Activated T-cell treated with anti-CD3 and anti-CD28 coated beads, Interleukin-2, amount 50 U/mL, for 4 hours (primary cell): ENCODE results near the gene MBP. TPM values are rescaled to one million over a fixed set of nuclear protein-coding genes. Genes with fewer than 3 reads are reported as not detected.
A peak's percentile ranks its signal among the peaks of the same experiment; 100 is the strongest.
"Not testable (repeated sequence)": the region's sequence is repeated elsewhere in the genome, so short reads cannot be mapped to it uniquely, and the experiment has no call there.

Source experiments
- ATAC-seq, 2 donors: fragments of 200-7000 bp; cut with Tn5 transposase; one replicate each; pipeline ENCODE4 v1.10.0; 2021
- DNase-seq: peaks from one replicate; pipeline ENCODE4 v3.0.0-alpha.2; 2020
- H3K27me3 Mint-ChIP-seq: one replicate; pipeline ENCODE4 v1.8.0; 2021; ENCODE audit warnings: low read depth, mixed read lengths
- H3K36me3 Mint-ChIP-seq: one replicate; pipeline ENCODE4 v1.8.0; 2022; ENCODE audit warnings: mixed read lengths; ENCODE audit not compliant: insufficient read depth
- H3K4me1 Mint-ChIP-seq: one replicate; pipeline ENCODE4 v1.8.0; 2021; ENCODE audit warnings: low read depth, mixed read lengths
- H3K4me3 Mint-ChIP-seq: one replicate; pipeline ENCODE4 v1.8.0; 2021; ENCODE audit warnings: mild to moderate bottlenecking, moderate library complexity, mixed read lengths
- H3K9me3 Mint-ChIP-seq: one replicate; pipeline ENCODE4 v1.8.0; 2021; ENCODE audit warnings: mixed read lengths
- total RNA-seq, 3 donors: library from RNA; stranded (reverse); gene quantifications; one replicate each; pipeline ENCODE4 v1.2.1, GENCODE V29; 2021

Gene MBP
- total RNA-seq, 3 donors from 2014 or later: 28.1 to 32.9 (median 32.3) TPM

DNA sequence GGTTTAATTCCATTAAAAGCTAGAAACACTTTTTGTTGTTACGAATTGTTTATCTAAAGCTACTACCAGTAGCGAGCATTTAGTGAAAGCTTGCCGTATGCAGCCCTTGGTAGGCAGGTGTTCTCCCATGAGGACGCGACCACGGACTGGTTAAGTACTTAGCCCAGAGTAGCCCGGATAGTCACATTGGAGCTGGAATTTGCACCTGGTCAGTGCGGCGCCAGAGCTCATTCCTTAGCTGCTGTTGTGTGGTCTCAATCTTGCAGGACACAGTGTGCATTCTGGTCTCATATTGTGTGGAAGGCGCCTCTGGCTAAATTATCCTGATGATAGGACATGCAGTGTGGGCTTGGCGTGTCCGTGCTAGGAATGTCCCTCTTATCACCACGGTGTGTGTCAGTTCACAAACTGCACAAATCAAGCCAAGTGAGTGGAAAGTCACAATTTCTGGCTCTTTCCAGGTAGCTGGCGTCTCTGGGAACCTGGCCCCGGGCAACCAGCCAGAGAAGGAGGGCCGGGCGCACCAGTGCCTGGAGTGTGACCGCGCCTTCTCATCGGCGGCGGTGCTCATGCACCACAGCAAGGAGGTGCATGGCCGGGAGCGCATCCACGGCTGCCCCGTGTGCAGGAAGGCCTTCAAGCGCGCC lies 176.9 kb downstream of the MBP start:
- peaks cover 40% of the 10 kb centered on the region for H3K36me3 Mint-ChIP-seq
- peaks cover 12% of the 10 kb centered on the region for H3K4me1 Mint-ChIP-seq
- H3K9me3 Mint-ChIP-seq: no peaks in the 10 kb centered on the region
- ATAC-seq (no peak), DNase-seq (no peak)
- no peak overlapping the region for H3K4me3 Mint-ChIP-seq
- no peaks in the 10 kb centered on the region for H3K27me3 Mint-ChIP-seq

DNA sequence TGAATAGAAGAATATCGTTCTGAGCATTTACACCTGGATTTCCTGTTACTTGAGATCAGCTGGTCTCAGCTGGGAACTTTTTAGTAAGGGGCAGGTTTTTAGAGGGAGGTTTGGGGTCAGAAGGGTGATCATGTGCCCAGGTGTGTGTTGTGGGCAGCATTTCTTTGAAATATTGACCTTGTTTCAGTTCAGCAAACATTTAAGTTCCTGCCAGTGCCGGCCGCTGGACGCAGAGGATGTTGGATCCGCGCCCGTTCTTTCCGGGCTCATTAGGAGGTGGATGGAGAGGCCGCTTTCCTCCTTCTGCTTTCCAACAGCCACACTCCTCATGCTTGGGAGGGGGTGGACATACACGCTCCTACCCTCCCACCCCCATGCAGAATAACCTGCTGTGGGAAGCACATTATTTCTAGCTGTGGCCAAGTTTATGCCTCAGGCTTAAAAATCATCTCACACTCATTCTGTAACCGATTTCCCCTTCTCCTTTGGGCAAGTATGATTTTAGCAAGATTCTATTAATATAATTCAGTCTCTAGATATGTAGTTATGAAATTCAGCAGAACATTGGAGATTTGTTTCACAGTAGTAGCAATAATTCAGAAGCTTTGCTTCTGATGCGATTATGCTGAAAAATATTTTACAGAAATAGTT lies 178.9 kb downstream of the MBP start:
- peaks cover 19% of the 10 kb centered on the region for H3K4me1 Mint-ChIP-seq
- H3K27me3 Mint-ChIP-seq: no peaks in the 10 kb centered on the region
- no peak overlapping the region for H3K4me3 Mint-ChIP-seq
- DNase-seq: no peak
- H3K36me3 Mint-ChIP-seq: peaks cover 28% of the 10 kb centered on the region
- ATAC-seq: no peak
- no peaks in the 10 kb centered on the region for H3K9me3 Mint-ChIP-seq

DNA sequence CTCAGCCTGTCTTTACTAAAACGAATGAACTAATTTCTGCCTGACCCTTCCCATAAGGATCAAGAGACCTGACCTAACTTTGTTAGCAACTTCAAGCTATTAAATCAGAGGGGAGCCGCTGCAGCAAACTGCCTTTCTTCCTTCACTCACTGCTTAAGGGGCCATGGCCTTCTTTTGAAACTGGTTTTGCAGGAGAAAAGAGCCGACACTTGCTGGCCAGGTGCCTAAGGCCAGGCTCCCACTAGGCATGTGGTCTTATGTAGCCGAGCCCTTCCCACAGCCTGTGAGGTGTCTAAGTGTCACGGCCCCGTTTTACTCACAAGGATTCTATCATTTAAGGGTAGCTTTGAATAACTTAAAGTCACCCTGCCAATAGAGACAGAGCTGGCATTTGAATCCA lies 179.4 kb downstream of the MBP start:
- no peaks in the 10 kb centered on the region for H3K27me3 Mint-ChIP-seq
- H3K4me1 Mint-ChIP-seq: peaks cover 25% of the 10 kb centered on the region
- ATAC-seq (no peak), DNase-seq (no peak)
- H3K36me3 Mint-ChIP-seq: peaks cover 33% of the 10 kb centered on the region
- H3K9me3 Mint-ChIP-seq: no peaks in the 10 kb centered on the region
- H3K4me3 Mint-ChIP-seq: no peak overlapping the region

DNA sequence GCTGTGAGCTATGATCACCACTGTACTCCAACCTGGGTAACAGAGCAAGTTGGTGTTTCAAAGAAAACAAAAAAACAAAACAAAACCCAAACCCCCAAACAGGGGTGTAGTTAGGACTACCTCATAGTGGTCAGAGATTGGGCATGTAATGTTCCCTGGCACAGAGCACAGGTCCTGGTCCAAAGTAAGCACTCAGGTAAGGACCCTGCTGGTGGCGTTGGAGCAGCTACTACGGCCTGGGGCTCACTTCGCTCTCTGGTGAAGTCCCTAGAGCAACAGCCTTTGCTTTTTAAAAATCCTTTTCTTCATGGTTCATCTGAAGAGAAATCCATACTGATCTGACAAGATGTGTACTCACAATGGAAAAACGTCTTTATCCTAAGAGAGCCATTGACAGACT lies 179.8 kb downstream of the MBP start:
- no peaks in the 10 kb centered on the region for H3K27me3 Mint-ChIP-seq
- peaks cover 34% of the 10 kb centered on the region for H3K36me3 Mint-ChIP-seq
- H3K4me1 Mint-ChIP-seq: peaks cover 29% of the 10 kb centered on the region
- ATAC-seq: no peak
- H3K4me3 Mint-ChIP-seq: no peak overlapping the region
- H3K9me3 Mint-ChIP-seq: no peaks in the 10 kb centered on the region
- DNase-seq: no peak

DNA sequence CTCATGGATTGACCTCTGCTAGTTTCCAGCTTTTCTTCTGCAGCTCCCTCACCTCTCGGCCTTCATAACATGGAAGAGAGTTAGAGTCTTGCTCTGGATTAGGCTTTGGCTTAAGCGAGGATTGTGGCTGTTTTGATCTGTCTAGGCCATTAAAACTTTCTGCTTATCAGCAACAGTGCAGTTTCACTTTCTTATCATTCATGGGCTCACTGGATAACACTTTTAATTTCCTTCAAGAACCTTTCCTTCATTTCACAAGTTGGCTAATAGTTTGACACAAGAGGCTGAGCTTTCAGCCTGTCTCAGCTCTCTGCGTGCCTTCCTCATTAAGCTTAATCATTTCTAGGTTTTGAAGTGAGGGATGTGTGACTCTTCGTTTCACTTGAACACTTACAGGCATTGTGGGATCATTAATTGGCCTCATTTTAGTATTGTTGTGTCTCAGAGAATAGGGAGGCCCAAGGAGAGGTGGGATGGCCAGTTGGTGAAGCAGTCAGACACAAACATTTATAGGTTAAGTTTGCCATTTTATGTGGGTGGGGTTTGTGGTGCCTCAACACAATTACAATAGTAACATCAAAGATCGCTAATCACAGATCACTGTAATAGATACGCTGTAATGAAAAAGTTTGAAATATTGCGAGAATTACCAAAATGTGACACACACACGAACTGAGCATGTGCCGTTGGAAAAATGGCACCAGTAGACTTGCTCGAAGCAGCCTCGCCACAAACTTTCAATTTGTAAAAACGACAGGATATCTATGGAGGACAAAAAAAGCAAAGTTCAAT lies 180.9 kb downstream of the MBP start:
- H3K9me3 Mint-ChIP-seq: no peaks in the 10 kb centered on the region
- peaks cover 35% of the 10 kb centered on the region for H3K36me3 Mint-ChIP-seq
- H3K27me3 Mint-ChIP-seq: no peaks in the 10 kb centered on the region
- ATAC-seq (peak in 1 of 2 donors; percentile 63), DNase-seq (no peak)
- peaks cover 33% of the 10 kb centered on the region for H3K4me1 Mint-ChIP-seq
- H3K4me3 Mint-ChIP-seq: no peak overlapping the region

DNA sequence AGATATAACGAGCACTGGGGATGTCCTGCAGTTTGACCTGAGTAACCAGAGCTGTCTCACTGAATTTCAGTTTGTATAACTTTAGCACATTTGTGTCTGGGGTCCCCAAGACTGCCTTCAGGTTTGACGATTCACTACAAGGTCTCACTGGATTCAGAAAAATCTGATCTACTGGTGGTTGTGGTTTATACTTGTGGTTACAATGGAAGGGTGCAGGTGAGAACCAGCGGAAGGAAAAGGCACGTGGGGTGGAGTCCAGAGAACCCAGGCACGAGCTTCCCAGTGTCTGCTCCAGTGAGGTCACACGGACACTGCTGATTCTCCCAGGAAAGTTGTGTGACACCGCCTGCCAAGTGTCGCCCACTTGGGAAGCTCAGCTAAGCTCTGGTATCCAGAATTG lies 184.2 kb downstream of the MBP start:
- peaks cover 53% of the 10 kb centered on the region for H3K36me3 Mint-ChIP-seq
- peaks cover 5% of the 10 kb centered on the region for H3K9me3 Mint-ChIP-seq
- no peak for ATAC-seq
- no peaks in the 10 kb centered on the region for H3K27me3 Mint-ChIP-seq
- H3K4me1 Mint-ChIP-seq: peaks cover 34% of the 10 kb centered on the region
- no peak overlapping the region for H3K4me3 Mint-ChIP-seq
- DNase-seq: no peak

DNA sequence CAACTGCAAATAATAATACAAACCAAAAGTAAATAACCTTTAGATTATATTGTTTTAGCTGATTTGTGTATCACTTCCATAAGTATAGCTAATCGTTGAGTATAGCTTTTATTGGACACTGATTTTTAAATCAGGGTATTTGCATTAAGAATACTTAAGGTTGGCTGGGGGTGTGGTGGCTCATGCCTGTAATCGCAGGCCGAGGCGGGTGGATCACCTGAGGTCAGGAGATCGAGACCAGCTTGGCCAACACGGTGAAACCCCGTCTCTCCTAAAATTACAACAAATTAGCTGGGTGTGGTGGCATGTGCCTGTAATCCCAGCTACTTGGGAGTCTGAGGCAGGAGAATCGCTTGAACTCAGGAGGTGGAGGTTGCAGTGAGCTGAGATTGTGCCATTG lies 188.2 kb downstream of the MBP start:
- not testable (repeated sequence) for H3K27me3 Mint-ChIP-seq, H3K4me3 Mint-ChIP-seq, DNase-seq, ATAC-seq, H3K9me3 Mint-ChIP-seq
- H3K36me3 Mint-ChIP-seq: peaks cover 41% of the 10 kb centered on the region
- peaks cover 21% of the 10 kb centered on the region for H3K4me1 Mint-ChIP-seq

DNA sequence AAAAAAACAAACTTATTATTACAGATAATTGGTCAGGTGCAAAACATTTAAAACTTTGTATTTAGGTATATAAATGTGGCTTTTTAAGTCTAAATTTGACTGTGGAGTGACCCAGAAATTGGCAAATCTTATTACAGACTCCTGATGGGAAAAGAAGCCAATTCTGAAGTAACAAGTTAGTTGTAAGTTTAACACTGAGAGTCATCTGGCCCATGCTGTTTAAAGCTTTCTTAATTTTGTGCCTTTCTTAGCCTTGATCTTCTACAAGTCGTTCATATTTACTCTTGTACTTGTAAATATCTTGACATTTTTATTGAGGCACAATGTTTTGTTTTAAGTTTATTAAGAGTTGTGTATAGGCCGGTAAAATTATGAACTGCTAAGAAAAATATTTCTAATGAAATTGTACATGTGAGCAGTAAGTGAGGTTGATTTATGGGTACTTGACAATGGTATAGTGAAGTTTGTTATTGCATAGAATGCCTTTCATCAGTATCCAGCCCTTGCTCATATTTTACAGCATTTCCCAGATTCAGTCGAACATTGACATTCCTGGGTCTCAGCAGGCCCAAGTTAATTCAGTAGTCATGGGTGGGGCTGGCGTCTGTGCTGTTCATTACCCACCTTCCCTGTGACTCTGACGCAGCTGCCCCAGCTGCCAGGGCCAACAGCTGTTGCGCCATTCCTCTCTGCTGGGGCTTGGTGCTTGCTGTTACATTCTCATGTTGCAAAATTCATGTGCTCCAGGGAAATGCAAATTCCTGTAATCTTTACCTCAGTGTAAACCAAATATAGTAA lies 188.8 kb downstream of the MBP start:
- Mint-ChIP-seq H3K4me1 (peaks cover 19% of the 10 kb centered on the region), H3K36me3 (peaks cover 41% of the 10 kb centered on the region), H3K27me3 (no peaks in the 10 kb centered on the region), H3K4me3 (no peak overlapping the region), H3K9me3 (peaks cover 5% of the 10 kb centered on the region)
- no peak for ATAC-seq
- DNase-seq: no peak

DNA sequence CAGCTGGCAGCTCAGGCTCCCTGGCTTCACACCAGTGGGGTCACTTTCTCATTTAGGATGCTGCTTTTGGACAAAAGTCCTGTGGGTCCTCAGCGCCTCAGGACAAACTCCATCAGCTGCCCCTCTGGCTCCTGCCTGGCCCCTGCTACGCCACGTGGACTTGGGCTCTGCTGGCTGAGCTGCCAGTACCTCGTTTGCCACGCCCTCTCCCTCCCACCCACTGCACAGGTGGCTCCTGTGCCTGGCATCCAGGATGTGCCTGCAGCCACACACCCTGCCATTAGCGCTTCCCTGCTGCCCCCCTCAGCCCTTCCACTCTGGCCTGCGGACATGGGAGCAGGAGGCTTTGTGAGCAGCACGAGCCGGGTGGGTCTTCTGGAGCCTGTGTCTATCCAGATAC lies 191.3 kb downstream of the MBP start:
- H3K4me1 Mint-ChIP-seq: peaks cover 1% of the 10 kb centered on the region
- peaks cover 37% of the 10 kb centered on the region for H3K36me3 Mint-ChIP-seq
- DNase-seq (no peak), ATAC-seq (no peak)
- no peaks in the 10 kb centered on the region for H3K27me3 Mint-ChIP-seq
- peaks cover 5% of the 10 kb centered on the region for H3K9me3 Mint-ChIP-seq
- no peak overlapping the region for H3K4me3 Mint-ChIP-seq

DNA sequence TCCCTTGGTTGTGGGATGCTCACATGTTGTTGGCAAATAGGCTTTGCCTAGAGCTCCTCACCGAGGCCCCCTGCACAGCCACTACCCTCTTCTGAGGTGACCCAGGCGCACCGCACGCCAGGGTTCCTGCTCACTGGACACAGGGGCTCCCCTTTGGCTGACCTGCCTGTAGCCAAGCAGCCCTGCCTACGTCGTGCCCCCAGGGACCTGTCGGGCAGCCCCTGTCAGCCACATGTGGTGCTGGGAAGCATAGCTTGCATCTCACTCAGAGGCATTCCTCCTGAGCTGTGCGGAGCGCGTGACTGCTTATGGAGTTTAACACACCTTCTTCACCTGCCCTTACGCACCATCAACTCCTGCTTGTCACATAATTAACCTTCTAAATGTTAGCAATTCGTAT lies 194.0 kb downstream of the MBP start:
- H3K4me1 Mint-ChIP-seq: no peaks in the 10 kb centered on the region

DNA sequence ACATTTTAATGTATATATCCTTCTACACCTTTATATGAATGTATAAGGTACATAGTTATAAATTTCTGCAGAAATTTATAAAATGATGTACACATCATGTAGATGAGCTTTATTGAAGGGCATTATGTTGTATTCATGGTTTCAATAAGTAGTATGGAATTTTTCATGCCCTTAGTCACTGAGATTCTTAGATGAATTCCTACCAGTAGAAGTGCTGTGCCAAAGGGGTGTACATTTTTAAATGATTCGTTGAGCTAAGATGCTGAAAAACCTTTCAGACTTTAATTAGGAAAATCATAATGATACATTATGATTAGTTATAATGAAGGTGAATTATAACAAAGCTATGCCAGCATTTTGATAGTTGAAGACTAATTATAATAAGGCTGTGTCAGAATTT lies 195.0 kb downstream of the MBP start:
- no peaks in the 10 kb centered on the region for H3K4me1 Mint-ChIP-seq
- no peak for ATAC-seq
- H3K4me3 Mint-ChIP-seq: no peak overlapping the region
- DNase-seq: no peak
- peaks cover 40% of the 10 kb centered on the region for H3K36me3 Mint-ChIP-seq
- no peaks in the 10 kb centered on the region for H3K27me3 Mint-ChIP-seq
- H3K9me3 Mint-ChIP-seq: no peaks in the 10 kb centered on the region

More for the DNA sequence above, 194.0 kb downstream of the MBP start:
- H3K27me3 Mint-ChIP-seq: no peaks in the 10 kb centered on the region
- H3K36me3 Mint-ChIP-seq: peaks cover 38% of the 10 kb centered on the region
- no peaks in the 10 kb centered on the region for H3K9me3 Mint-ChIP-seq
- DNase-seq (no peak), ATAC-seq (no peak)
- H3K4me3 Mint-ChIP-seq: no peak overlapping the region

DNA sequence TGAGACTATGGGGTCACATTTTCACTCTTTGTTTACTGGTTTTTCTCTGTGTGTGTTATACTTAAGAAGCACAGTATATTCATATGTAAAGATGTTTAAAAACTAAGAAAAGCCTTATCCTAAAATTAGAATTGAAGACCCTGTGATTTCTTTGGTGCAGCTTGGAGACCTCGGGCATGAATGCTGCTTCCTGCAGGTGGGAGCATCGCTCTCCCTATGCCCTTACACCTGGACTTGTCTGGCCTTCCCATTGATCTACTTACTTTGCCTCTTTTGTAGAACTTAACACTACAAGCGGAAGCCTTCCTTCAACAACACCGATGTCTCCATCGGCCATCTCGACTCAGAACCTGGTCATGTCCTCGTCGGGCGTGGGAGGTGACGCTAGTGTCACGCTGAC lies 195.7 kb downstream of the MBP start:
- no peak for DNase-seq
- peaks cover 44% of the 10 kb centered on the region for H3K36me3 Mint-ChIP-seq
- H3K9me3 Mint-ChIP-seq: no peaks in the 10 kb centered on the region
- no peak for ATAC-seq
- H3K4me3 Mint-ChIP-seq: no peak overlapping the region
- peaks cover 2% of the 10 kb centered on the region for H3K4me1 Mint-ChIP-seq
- H3K27me3 Mint-ChIP-seq: no peaks in the 10 kb centered on the region

DNA sequence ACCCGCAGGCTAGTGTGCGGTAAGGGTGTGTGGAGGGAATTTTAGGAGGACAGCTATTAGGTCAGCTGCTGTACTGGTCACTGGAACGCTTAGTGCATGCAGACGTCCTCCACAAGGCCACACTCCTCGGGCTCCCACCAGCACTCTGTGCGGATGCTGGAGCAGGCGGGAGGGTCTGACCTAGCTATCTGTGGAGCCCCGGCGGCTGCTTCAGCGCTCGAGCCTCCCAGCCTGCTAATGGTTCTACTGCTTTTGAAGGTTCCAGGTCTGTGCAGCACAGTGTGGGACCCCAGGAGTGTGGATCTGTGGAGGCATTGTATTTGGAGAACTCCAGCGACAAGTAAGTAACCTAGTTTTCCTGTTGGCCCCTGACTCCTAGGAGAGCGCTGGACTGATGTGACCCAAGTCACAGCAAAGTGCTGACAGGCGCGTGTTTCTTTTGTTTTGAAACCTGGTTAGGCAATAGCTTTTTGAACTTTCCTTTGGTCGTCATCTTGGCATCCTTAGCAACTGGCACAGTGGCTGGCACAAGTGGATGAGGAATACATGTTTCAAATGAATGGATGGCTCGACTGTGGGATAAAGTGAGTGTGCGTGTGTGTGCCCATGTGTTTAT lies 196.8 kb downstream of the MBP start:
- Mint-ChIP-seq H3K27me3 (no peaks in the 10 kb centered on the region), H3K9me3 (no peaks in the 10 kb centered on the region), H3K4me1 (peaks cover 2% of the 10 kb centered on the region), H3K36me3 (peaks cover 46% of the 10 kb centered on the region), H3K4me3 (no peak overlapping the region)
- no peak for DNase-seq
- ATAC-seq: no peak
